ENCODE measurements around the gene AFF2. TPM values are rescaled to one million over a fixed set of nuclear protein-coding genes. Genes with fewer than 3 reads are reported as not detected.

Gene AFF2
- total RNA-seq, 4 donors from 2014 or later, result 0.09 to 2.5 (median 0.65) TPM

DNA sequence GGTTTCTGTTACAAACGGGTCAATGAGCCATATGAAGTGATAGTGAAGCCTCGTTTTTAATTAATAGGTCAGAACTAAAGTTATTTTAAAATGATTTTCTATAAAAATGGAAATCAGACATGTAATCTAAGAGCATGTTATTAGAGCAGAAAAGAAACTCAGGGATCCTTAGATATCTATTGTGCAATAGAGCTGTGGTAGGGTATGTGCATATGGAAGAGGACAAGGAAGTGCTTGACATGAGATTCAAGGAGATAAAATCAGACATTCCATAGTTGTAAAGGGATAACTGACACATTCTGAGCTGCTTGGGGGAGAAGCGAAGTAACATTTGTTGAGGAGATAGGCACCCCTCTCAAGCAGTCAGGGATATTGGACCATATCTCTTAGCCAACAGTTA lies 143.0 kb downstream of the AFF2 start:
- no peak for DNase-seq
- Histone ChIP-seq H3K4me3 (no peak overlapping the region), H3K36me3 (no peaks in the 10 kb centered on the region), H3K4me1 (no peaks in the 10 kb centered on the region), H3K9me3 (no peaks in the 10 kb centered on the region), H3K27me3 (no peaks in the 10 kb centered on the region), H3K27ac (no peak overlapping the region)
- intact Hi-C loops (cut with DNase I), result no loop called here
- TF ChIP-seq, protein P1, sequence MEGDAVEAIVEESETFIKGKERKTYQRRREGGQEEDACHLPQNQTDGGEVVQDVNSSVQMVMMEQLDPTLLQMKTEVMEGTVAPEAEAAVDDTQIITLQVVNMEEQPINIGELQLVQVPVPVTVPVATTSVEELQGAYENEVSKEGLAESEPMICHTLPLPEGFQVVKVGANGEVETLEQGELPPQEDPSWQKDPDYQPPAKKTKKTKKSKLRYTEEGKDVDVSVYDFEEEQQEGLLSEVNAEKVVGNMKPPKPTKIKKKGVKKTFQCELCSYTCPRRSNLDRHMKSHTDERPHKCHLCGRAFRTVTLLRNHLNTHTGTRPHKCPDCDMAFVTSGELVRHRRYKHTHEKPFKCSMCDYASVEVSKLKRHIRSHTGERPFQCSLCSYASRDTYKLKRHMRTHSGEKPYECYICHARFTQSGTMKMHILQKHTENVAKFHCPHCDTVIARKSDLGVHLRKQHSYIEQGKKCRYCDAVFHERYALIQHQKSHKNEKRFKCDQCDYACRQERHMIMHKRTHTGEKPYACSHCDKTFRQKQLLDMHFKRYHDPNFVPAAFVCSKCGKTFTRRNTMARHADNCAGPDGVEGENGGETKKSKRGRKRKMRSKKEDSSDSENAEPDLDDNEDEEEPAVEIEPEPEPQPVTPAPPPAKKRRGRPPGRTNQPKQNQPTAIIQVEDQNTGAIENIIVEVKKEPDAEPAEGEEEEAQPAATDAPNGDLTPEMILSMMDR (IDR thresholded peaks at IDR 0.05), result no peak
- no peak for TF ChIP-seq POLR2A (IDR thresholded peaks at IDR 0.05)
- 56 to 59% methylated on average over 3 of the region's 3 CpGs for WGBS, 2 donors

DNA sequence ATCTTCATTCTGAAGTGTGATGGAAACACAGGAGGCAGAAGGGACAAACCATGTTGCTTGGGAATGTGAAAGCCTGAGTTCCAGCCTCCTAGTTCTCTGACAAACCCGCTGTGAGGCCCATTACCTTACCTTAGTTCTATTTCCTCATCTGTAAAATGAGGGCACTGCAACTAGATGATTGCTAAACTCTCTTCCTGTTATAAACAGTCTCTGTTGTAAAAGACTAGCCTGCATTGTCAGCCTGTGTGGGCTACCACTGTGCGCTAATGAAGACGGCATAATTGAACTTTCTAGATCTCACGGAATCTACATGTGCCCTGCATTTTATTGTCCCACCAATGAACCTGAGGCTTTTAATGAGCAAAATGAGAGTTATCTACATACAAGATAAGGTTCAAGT lies 147.2 kb downstream of the AFF2 start:
- no peaks in the 10 kb centered on the region for H3K27me3 ChIP-seq
- H3K4me3 ChIP-seq, result no peak overlapping the region
- 83 to 85% methylated on average over 3 of the region's 4 CpGs for WGBS, 2 donors
- no peak for DNase-seq
- intact Hi-C loops (cut with DNase I), result no loop called here
- no peaks in the 10 kb centered on the region for H3K4me1 ChIP-seq
- H3K27ac ChIP-seq, result no peak overlapping the region
- H3K9me3 ChIP-seq, result no peaks in the 10 kb centered on the region
- no peaks in the 10 kb centered on the region for H3K36me3 ChIP-seq
- TF ChIP-seq, protein P1 (IDR thresholded peaks at IDR 0.05), result no peak
- TF ChIP-seq POLR2A (IDR thresholded peaks at IDR 0.05), result no peak

DNA sequence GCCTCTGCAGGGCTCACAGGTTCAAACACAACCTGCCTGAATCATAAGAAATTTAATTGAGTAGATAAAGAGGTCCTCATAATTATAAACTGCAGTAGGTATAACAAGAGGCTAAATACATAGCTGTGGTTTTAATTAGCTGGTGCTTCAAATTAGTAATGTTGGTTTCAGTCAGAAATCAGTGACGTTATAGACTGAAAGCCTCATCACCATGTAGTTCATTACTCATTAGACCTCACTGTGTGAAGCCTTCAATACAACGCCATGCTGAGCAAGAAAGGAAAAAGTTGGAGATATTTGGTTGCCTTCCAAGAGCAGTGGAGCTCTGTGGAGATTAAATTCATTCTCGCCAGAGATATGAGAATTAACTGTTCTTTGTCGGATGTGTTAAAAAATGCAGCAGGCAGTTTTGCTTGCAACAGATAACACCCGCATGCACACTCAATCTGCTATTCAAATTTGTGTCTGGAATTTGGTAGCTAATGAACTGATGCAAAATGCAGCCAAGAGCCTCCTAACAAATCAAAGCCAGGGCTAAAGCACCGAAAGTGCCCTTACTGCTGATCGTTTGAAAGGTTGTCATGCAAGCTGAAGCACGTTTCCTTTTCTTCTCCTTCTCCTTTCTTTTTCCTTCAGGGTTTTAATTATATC lies 148.9 kb downstream of the AFF2 start:
- H3K9me3 ChIP-seq, result no peaks in the 10 kb centered on the region
- DNase-seq, result no peak
- 17 to 53% methylated on average over 8 of the region's 8 CpGs for WGBS, 2 donors
- no peak overlapping the region for H3K27ac ChIP-seq
- H3K27me3 ChIP-seq, result no peaks in the 10 kb centered on the region
- H3K4me3 ChIP-seq, result no peak overlapping the region
- no peaks in the 10 kb centered on the region for H3K4me1 ChIP-seq
- no peaks in the 10 kb centered on the region for H3K36me3 ChIP-seq
- no peak for TF ChIP-seq POLR2A (IDR thresholded peaks at IDR 0.05)
- TF ChIP-seq, protein P1 (IDR thresholded peaks at IDR 0.05), result no peak
- intact Hi-C loops (cut with DNase I), result no loop called here

DNA sequence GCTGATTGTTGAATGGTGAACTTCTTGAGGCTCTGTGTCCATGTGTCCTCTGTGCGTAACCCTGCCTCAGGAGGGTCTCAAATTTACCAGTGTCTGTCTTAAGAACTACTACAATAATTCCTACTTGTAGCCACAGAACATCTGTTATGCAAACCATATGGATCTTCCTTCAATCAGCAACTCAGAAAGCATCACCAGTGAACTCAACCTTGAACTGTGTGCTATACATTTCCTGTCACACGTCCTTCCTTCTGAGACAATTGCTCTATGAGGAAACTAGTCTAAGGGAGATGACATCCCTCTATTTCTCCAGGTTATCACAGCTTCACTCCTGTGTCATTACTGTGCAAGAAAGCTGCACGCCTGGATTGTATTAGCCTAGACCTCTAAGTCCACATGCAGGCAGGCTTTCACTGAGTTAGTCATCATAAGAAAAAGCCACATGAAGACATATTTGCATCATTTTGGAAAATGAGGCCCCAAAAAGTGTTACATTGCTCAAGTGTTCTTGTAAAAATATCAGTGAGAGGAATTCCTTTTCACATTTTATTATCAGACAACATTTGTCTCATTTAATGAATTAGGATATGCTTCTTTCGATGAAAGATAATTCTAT lies 157.8 kb downstream of the AFF2 start:
- no peak for DNase-seq
- intact Hi-C loops (cut with DNase I), result no loop called here

DNA sequence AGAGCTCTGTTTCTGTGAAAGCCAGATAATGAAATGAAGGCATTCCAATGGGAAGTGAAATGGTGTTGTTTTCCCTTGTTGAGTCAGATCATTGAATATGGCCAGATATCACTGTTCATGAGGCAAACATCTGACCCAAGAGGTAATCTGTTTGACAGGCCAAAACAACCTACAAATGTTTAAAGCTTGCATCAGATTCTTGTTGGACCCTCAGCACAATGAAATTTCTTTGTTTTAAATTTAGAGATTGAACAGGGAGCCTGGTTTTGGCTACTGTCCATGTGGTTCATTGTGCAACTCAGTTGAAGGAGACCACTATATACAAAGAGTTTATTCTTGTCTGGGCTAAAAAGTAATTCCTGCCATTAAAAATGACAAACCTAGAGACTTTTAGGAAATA lies 159.1 kb downstream of the AFF2 start:
- Histone ChIP-seq H3K27me3 (no peaks in the 10 kb centered on the region), H3K9me3 (peaks cover 0 to 5% (median 0%) of the 10 kb centered on the region in 3 donors), H3K4me3 (no peak overlapping the region), H3K36me3 (no peaks in the 10 kb centered on the region), H3K4me1 (no peaks in the 10 kb centered on the region), H3K27ac (no peak overlapping the region)
- TF ChIP-seq, protein P1 (IDR thresholded peaks at IDR 0.05), result no peak
- TF ChIP-seq POLR2A (IDR thresholded peaks at IDR 0.05), result no peak
- intact Hi-C loops (cut with DNase I), result no loop called here
- no peak for DNase-seq

More for the DNA sequence above, 157.8 kb downstream of the AFF2 start:
- H3K4me3 ChIP-seq, result no peak overlapping the region
- no peak overlapping the region for H3K27ac ChIP-seq
- no peak for TF ChIP-seq POLR2A (IDR thresholded peaks at IDR 0.05)
- TF ChIP-seq, protein P1 (IDR thresholded peaks at IDR 0.05), result no peak
- H3K9me3 ChIP-seq, result peaks cover 0 to 5% (median 0%) of the 10 kb centered on the region in 3 donors
- 59 to 66% methylated on average over 3 to 4 of the region's 4 CpGs for WGBS, 2 donors
- no peaks in the 10 kb centered on the region for H3K27me3 ChIP-seq
- H3K4me1 ChIP-seq, result no peaks in the 10 kb centered on the region
- no peaks in the 10 kb centered on the region for H3K36me3 ChIP-seq

Data from esophagus squamous epithelium (tissue), 5 donors.